Right lobe of liver (tissue), 4 donors: ENCODE measurements around the gene TRPM5.

Experiments used
- CTCF ChIP-seq, 4 donors: fragments of 200-600 bp in 3 of 4; fragments of 450-650 bp in 1 of 4; IDR thresholded peaks; one replicate each; pipeline versions ENCODE4 v1.5.1 to v1.8.0; 2016 to 2022; ENCODE audit warnings: antibody characterized with exemption in 4 of 4, mild to moderate bottlenecking in 2 of 4
- POLR2A ChIP-seq: fragments of 450-650 bp; IDR thresholded peaks from one replicate; pipeline ENCODE4 v1.6.1; 2017; ENCODE audit warnings: antibody characterized with exemption, mild to moderate bottlenecking
- donor health status: DM: no; HTN: no; CAD: no.
- donor health status: DM: no; HTN: no; CAD: no.
- donor health status: DM: no; HTN: yes; CAD: no.

GRCh38 chr11:2447253-2447950 lies 3.1 kb upstream of the TRPM5 start:
- TF ChIP-seq CTCF (IDR thresholded peaks at IDR 0.05) (no peak), POLR2A (no peak)
